Trophoblast cell (in vitro differentiated cells and primary cell): ENCODE results near the gene CSTF2T.
"Not testable (repeated sequence)": the region's sequence is repeated elsewhere in the genome, so short reads cannot be mapped to it uniquely, and the experiment has no call there.

Source experiments
- DNase-seq, 2 donors: peaks; one replicate each; pipeline ENCODE4 v3.0.0-alpha.2; 2016
- H2AFZ ChIP-seq: 2 replicates; pipeline ENCODE4 v1.6.1; 2013; ENCODE audit warnings: low read length, moderate library complexity, mild to moderate bottlenecking; ENCODE audit not compliant: insufficient read depth, poor library complexity
- H2AK5ac ChIP-seq: 2 replicates; pipeline ENCODE4 v1.6.1; 2013; ENCODE audit warnings: mild to moderate bottlenecking, low read length
- H2BK120ac ChIP-seq: 2 replicates; pipeline ENCODE4 v1.6.1; 2013; ENCODE audit warnings: low read length, mild to moderate bottlenecking, moderate library complexity; ENCODE audit not compliant: insufficient read depth, poor library complexity
- H2BK12ac ChIP-seq: 2 replicates; pipeline ENCODE4 v1.6.1; 2013; ENCODE audit warnings: mild to moderate bottlenecking, low read length, moderate library complexity
- H2BK5ac ChIP-seq: 2 replicates; pipeline ENCODE4 v1.6.1; 2013; ENCODE audit warnings: low read length, low read depth, moderate library complexity, mild to moderate bottlenecking; ENCODE audit not compliant: poor library complexity
- H3K14ac ChIP-seq: 2 replicates; pipeline ENCODE4 v1.6.1; 2013; ENCODE audit warnings: mild to moderate bottlenecking, low read length
- H3K18ac ChIP-seq: 2 replicates; pipeline ENCODE4 v1.6.1; 2013; ENCODE audit warnings: mild to moderate bottlenecking, low read length
- H3K23ac ChIP-seq: 2 replicates; pipeline ENCODE4 v1.6.1; 2013; ENCODE audit warnings: low read length
- H3K27ac ChIP-seq: 2 replicates; pipeline ENCODE4 v1.5.1; 2013; ENCODE audit warnings: low read depth, mild to moderate bottlenecking, inconsistent platforms, low read length, moderate library complexity
- H3K27me3 ChIP-seq: 2 replicates; pipeline ENCODE4 v1.6.1; 2013; ENCODE audit warnings: inconsistent platforms, mild to moderate bottlenecking, low read length, moderate library complexity; ENCODE audit not compliant: insufficient read depth
- H3K36me3 ChIP-seq, 2 experiments: 1 replicate in 1 of 2; 2 replicates in 1 of 2; pipeline ENCODE4 v1.6.1; 2013; ENCODE audit warnings: low read length in 2 of 2, mild to moderate bottlenecking in 2 of 2, moderate library complexity in 1 of 2; ENCODE audit not compliant: insufficient read depth in 2 of 2, control insufficient read depth in 1 of 2
- H3K4ac ChIP-seq: 2 replicates; pipeline ENCODE4 v1.6.1; 2013; ENCODE audit warnings: low read depth, mild to moderate bottlenecking, low read length, moderate library complexity
- H3K4me1 ChIP-seq, 2 experiments: 1 replicate in 1 of 2; 2 replicates in 1 of 2; pipeline ENCODE4 v1.6.1; 2013; ENCODE audit warnings: low read length in 2 of 2, mild to moderate bottlenecking in 2 of 2, moderate library complexity in 1 of 2; ENCODE audit not compliant: insufficient read depth in 2 of 2, control insufficient read depth in 1 of 2
- H3K4me2 ChIP-seq: 2 replicates; pipeline ENCODE4 v1.6.1; 2013; ENCODE audit warnings: inconsistent platforms, mild to moderate bottlenecking, low read length, moderate library complexity
- H3K4me3 ChIP-seq: 2 replicates; pipeline ENCODE4 v1.5.1; 2013; ENCODE audit warnings: mild to moderate bottlenecking, low read depth, low read length, inconsistent platforms
- H3K79me1 ChIP-seq: one replicate; pipeline ENCODE4 v1.6.1; 2013; ENCODE audit warnings: low read length
- H3K79me2 ChIP-seq: 2 replicates; pipeline ENCODE4 v1.6.1; 2013; ENCODE audit warnings: low read length, mild to moderate bottlenecking; ENCODE audit not compliant: control insufficient read depth, insufficient read depth, poor library complexity
- H3K9ac ChIP-seq: 2 replicates; pipeline ENCODE4 v1.6.1; 2013; ENCODE audit warnings: mild to moderate bottlenecking, low read length
- H3K9me3 ChIP-seq: 2 replicates; pipeline ENCODE4 v1.6.1; 2013; ENCODE audit warnings: low read depth, mild to moderate bottlenecking, control low read depth, inconsistent platforms, low read length; ENCODE audit not compliant: insufficient read depth
- H4K12ac ChIP-seq: 2 replicates; pipeline ENCODE4 v1.6.1; 2013; ENCODE audit warnings: low read depth, mild to moderate bottlenecking, low read length, moderate library complexity
- H4K8ac ChIP-seq: 2 replicates; pipeline ENCODE4 v1.6.1; 2013; ENCODE audit warnings: low read depth, mild to moderate bottlenecking, low read length, moderate library complexity
- H4K91ac ChIP-seq: one replicate; pipeline ENCODE4 v1.6.1; 2013; ENCODE audit warnings: low read depth, mild to moderate bottlenecking, low read length, moderate library complexity
- WGBS: extraction: QIAGEN DNeasy Blood & Tissue Kit; methylation state at CpG from one replicate; pipeline ENCODE4 v1.1.7; 2013; ENCODE audit warnings: missing lambda C conversion rate; ENCODE audit not compliant: insufficient read length, insufficient coverage; ENCODE audit errors: extremely low coverage; 5-methylcytosine and 5-hydroxymethylcytosine counted together

Gene CSTF2T

GRCh38 chr10:51689536-51689935 lies 9.9 kb downstream of the CSTF2T start:
- H4K12ac ChIP-seq, result no peak overlapping the region
- no peak overlapping the region for H3K27ac ChIP-seq
- no peaks in the 10 kb centered on the region for H3K79me2 ChIP-seq
- H3K9me3 ChIP-seq, result no peaks in the 10 kb centered on the region
- no peak overlapping the region for H3K23ac ChIP-seq
- H2AK5ac ChIP-seq, result no peak overlapping the region
- no peaks in the 10 kb centered on the region for H3K36me3 ChIP-seq
- H2AFZ ChIP-seq, result no peak overlapping the region
- no peak overlapping the region for H3K4ac ChIP-seq
- H3K9ac ChIP-seq, result no peak overlapping the region
- no peaks in the 10 kb centered on the region for H3K27me3 ChIP-seq
- no peak overlapping the region for H4K8ac ChIP-seq
- no peak overlapping the region for H4K91ac ChIP-seq
- no CpG with 5 or more reads among the region's 3 CpGs for WGBS
- H2BK120ac ChIP-seq, result no peak overlapping the region
- H3K18ac ChIP-seq, result no peak overlapping the region
- no peaks in the 10 kb centered on the region for H3K4me1 ChIP-seq
- no peak overlapping the region for H2BK5ac ChIP-seq
- H2BK12ac ChIP-seq, result no peak overlapping the region
- H3K14ac ChIP-seq, result no peak overlapping the region
- H3K79me1 ChIP-seq, result no peaks in the 10 kb centered on the region
- H3K4me2 ChIP-seq, result no peak overlapping the region
- no peak overlapping the region for H3K4me3 ChIP-seq
- peak in 1 of 2 donors; percentile 16 for DNase-seq

DNA sequence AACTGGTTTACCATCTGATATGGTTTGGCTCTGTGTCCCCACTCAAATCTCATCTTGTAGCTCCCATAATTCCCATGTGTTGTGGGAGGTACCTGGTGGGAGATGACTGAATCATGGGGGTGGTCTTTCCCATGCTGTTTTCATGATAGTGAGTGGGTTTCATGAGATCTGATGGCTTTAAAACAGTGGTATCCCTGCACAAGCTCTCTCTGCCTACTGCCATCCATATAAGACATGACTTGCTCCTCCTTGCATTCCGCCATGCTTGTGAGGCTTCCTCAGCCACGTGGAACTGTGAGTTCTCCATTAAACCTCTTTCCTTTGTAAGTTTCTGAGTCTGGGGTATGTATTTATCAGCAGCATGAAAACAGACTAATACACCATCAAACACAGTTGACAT lies 10.6 kb downstream of the CSTF2T start:
- not testable (repeated sequence) for H4K91ac ChIP-seq, H2BK120ac ChIP-seq, H4K8ac ChIP-seq, H2AFZ ChIP-seq, H3K9me3 ChIP-seq, H3K4ac ChIP-seq, H3K14ac ChIP-seq, H2BK5ac ChIP-seq, H2AK5ac ChIP-seq, H3K27ac ChIP-seq, DNase-seq, H3K79me2 ChIP-seq, H3K27me3 ChIP-seq, H3K4me1 ChIP-seq, H3K4me3 ChIP-seq, H3K79me1 ChIP-seq, H3K23ac ChIP-seq, H3K9ac ChIP-seq, H2BK12ac ChIP-seq, H3K18ac ChIP-seq, H4K12ac ChIP-seq, H3K36me3 ChIP-seq, H3K4me2 ChIP-seq
- WGBS, result no CpG with 5 or more reads among the region's 2 CpGs

DNA sequence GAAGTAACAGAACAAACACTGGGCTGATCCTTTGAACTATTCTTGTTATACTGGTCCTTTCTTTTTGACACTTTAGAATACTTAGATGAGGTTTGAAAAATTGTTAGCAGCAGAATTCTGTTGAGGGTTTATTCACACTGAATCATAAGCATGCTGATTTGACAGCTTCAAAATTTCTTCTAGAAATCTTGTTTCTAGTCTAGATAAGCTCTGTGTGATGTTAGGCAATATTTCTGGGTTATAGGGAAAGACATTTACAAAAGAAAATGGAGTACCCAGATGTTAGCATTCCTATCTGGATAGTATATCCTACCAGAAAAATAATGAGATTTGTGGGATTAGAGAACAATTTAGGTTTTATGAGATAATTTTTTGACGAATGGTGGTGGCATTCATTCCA lies 12.1 kb downstream of the CSTF2T start:
- Histone ChIP-seq H3K27me3 (no peaks in the 10 kb centered on the region), H3K9ac (no peak overlapping the region), H3K18ac (no peak overlapping the region), H2BK12ac (no peak overlapping the region), H4K91ac (no peak overlapping the region), H3K4me3 (no peak overlapping the region), H3K79me1 (no peaks in the 10 kb centered on the region), H3K4me2 (no peak overlapping the region), H3K23ac (no peak overlapping the region), H4K12ac (no peak overlapping the region), H4K8ac (no peak overlapping the region), H3K36me3 (no peaks in the 10 kb centered on the region), H3K27ac (no peak overlapping the region), H2BK5ac (no peak overlapping the region), H2AFZ (no peak overlapping the region), H2BK120ac (no peak overlapping the region), H3K4ac (no peak overlapping the region), H3K9me3 (no peaks in the 10 kb centered on the region), H3K79me2 (no peaks in the 10 kb centered on the region), H3K14ac (no peak overlapping the region), H3K4me1 (no peaks in the 10 kb centered on the region), H2AK5ac (no peak overlapping the region)
- peak in 1 of 2 donors; percentile 61 for DNase-seq
- 100% methylated on average over 1 of the region's 1 CpG for WGBS

DNA sequence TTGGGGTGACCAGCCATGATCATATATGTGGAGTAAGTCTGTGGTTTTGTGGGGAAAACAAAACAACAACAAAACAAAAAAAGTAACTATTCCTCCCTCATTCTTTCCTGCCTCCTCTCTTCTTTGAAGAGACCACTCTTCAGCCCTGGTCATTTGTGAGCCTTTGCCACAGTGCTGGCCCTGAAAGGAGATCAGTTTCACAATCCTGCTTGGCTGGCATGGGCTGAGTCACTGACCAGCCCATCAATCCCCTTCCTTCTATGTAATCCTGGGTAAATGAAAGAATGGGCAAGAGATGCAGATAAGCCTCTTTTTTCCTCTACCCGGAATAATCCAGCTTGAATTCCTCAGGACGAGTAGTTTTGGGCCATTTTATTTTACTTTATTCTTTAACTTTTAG lies 13.6 kb downstream of the CSTF2T start:
- no peak overlapping the region for H3K27ac ChIP-seq
- no peaks in the 10 kb centered on the region for H3K9me3 ChIP-seq
- H2AK5ac ChIP-seq, result no peak overlapping the region
- no peak overlapping the region for H3K4me2 ChIP-seq
- no peak for DNase-seq
- no peak overlapping the region for H2AFZ ChIP-seq
- no peak overlapping the region for H4K91ac ChIP-seq
- no peak overlapping the region for H4K12ac ChIP-seq
- no peak overlapping the region for H3K14ac ChIP-seq
- H3K18ac ChIP-seq, result no peak overlapping the region
- no peak overlapping the region for H3K4me3 ChIP-seq
- no peak overlapping the region for H2BK120ac ChIP-seq
- H3K36me3 ChIP-seq, result no peaks in the 10 kb centered on the region
- no peaks in the 10 kb centered on the region for H3K79me2 ChIP-seq
- H2BK5ac ChIP-seq, result no peak overlapping the region
- no peak overlapping the region for H3K9ac ChIP-seq
- no peaks in the 10 kb centered on the region for H3K4me1 ChIP-seq
- WGBS, result no CpG with 5 or more reads among the region's 2 CpGs
- H3K79me1 ChIP-seq, result no peaks in the 10 kb centered on the region
- H2BK12ac ChIP-seq, result no peak overlapping the region
- no peak overlapping the region for H3K23ac ChIP-seq
- no peaks in the 10 kb centered on the region for H3K27me3 ChIP-seq
- no peak overlapping the region for H3K4ac ChIP-seq
- no peak overlapping the region for H4K8ac ChIP-seq
